ENCODE data around the gene OR5C1.
A peak's percentile ranks its signal among the peaks of the same experiment; 100 is the strongest.
"Not testable (repeated sequence)": the region's sequence is repeated elsewhere in the genome, so short reads cannot be mapped to it uniquely, and the experiment has no call there.

Gene OR5C1

GRCh38 chr9:122809261-122809660 is 20.5 kb downstream of the OR5C1 start:
- H3K4me3 ChIP-seq (ENCODE audit: low read depth, low read length); DNase-seq (ENCODE audit: low read depth): not testable (repeated sequence)

DNA sequence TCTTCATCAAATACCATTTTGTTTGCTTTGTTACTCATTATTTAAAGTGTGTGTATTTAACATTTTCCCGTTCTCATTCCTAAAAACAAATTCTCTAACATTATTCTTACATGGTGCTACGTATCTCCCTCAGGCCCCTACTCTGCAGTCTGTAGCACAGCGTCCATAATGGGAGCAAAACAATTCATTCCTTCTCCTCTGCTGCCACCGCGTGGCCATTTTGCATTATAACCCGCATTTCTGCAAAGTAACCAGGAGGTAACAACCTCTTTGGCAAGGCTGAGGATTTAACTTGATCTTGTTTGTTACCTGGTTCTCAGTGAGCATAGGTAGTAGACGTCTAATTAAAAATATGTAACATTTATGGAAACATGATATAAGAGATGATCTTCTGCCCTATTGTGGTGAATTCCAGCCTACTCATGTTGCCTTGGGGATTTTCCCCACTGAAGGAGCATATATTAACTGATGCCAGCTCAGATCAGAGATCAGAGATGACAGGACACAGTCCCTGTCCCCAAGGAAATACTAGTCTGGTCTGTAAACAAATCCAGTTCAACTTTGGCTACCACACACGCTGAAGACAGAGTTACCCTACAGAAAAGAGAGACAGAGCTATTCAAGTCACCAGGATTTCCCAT is 21.7 kb downstream of the OR5C1 start:
- H3K4me3 ChIP-seq (ENCODE audit: low read depth, low read length), result no peak overlapping the region
- DNase-seq (ENCODE audit: low read depth), result no peak

DNA sequence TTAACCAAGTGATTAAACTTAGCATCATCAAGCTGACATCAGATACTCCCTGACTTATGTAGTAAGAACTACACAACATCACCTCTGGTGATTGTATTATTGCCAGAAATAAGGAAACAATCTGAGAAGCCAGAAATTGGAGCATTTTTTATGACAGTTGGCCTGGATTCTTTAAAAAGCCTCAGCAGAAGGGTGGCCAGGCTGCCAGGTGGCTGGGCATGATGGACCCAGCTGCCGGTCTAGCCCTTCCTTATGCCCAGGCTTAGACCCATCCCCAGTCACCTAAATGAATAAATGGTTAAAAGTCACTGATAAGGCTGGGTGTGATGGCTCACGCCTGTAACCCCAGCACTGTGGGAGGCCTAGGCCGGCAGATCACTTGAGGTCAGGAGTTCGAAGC is 24.0 kb downstream of the OR5C1 start:
- H3K4me3 ChIP-seq (ENCODE audit: low read depth, low read length), result no peak overlapping the region
- DNase-seq (ENCODE audit: low read depth), result no peak

DNA sequence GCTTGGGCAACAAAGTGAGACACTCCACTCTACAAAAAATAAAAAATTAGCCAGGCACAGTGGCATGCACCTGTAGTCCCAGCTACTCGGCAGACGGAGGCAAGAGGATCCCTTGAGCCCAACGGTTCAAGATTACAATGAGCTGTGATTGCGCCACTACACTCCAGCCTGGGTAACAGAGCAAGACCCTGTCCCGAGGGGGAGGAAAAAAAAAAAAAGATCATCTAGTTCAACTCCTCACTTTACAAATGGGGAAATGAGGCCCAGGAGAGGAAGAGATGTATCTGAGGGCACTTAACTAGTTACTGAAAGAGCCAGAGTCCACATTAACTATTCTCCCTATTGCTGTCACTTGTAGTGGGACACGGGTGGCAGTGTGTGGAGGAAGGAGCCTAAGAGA is 25.8 kb downstream of the OR5C1 start:
- DNase-seq (ENCODE audit: low read depth), result no peak
- H3K4me3 ChIP-seq (ENCODE audit: low read depth, low read length), result no peak overlapping the region

DNA sequence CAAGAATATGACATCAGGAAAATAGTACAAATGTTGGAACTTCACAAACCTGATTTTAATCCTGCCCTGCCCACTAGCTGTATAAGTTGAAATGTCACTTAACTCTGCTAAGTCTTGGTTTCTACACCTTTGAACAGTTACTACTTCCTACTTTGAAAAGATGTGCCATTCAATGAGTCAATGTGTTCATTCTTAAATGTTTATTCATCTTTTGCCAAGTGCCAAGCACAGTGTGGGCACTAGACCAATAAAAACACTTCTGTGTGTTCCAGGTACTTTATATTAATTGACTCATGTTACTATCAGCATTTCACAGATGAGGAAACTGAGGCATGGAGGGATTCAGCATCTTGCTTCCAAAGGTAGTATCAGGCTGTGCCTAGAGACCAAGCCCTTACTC is 26.8 kb downstream of the OR5C1 start:
- no peak overlapping the region for H3K4me3 ChIP-seq (ENCODE audit: low read depth, low read length)
- no peak for DNase-seq (ENCODE audit: low read depth)

DNA sequence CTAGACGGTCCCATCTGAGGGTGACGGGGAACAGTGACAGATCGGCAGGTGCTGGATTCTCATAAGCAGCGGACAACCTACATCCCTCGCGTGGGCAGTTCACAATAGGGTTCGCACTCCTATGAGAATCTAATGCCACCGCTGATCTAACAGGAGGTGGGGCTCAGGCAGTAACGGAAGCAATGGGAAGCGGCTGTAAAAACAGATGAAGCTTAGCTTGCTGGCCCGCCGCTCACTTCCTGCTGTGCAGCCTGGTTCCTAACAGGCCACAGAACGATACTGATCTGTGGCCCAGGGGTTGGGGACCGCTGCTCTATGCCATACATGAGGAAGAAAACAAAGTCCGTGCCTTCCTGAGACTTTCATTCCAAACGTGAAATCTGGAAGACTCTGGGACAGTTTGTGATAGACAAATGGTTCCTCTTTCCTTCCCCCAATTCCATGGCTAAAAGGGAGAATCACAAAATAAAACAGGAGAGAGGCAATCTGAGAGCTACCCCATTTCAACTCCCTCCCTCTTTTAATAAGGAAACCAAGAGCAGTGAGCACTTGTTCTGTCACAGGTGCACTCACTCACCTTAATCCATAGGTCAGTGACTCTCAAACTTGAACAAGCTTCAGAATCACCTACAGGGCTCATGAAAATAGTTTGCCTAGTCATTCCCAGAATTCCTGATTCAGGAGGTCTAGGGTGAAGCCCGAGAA is 27.6 kb downstream of the OR5C1 start:
- no peak overlapping the region for H3K4me3 ChIP-seq (ENCODE audit: low read depth, low read length)
- no peak for DNase-seq (ENCODE audit: low read depth)

DNA sequence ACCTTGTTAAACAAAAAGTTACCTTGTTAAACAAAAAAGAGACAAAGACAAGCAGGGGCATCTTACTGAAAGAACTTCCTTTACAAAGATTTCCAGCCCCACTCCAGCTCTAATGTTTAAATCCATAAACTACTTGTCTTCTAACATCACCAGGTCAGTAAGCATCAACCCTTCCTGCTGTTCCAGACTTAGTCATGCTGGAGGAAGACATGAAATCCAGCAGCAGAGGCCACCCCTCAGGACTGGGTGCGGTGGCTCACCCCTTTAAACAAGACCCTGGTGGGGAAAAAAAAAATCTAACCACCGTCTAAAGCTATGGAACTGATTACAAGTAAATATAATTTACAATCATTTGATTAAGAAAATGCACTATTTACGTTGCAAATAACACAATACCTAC is 30.6 kb downstream of the OR5C1 start:
- no peak overlapping the region for H3K4me3 ChIP-seq (ENCODE audit: low read depth, low read length)
- no peak for DNase-seq (ENCODE audit: low read depth)

GRCh38 chr9:122819791-122820489 is 31.2 kb downstream of the OR5C1 start:
- no peak for DNase-seq (ENCODE audit: low read depth)
- no peak overlapping the region for H3K4me3 ChIP-seq (ENCODE audit: low read depth, low read length)

DNA sequence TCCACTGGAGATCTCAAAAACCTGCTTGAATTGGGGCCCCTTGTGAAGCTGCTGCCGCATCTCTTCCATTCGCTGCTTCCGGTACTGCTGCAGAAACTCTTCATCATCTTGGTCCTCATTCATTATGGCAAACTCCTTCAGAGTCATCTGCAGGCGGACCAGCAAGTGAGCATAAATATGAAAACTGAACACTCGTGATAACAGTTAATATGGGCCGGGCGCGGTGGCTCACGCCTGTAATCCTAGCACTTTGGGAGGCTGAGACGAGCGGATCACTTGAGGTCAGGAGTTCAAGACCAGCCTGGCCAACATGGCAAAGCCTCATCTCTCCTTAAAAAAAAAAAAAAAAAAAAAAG is 31.7 kb downstream of the OR5C1 start:
- no peak overlapping the region for H3K4me3 ChIP-seq (ENCODE audit: low read depth, low read length)
- no peak for DNase-seq (ENCODE audit: low read depth)

DNA sequence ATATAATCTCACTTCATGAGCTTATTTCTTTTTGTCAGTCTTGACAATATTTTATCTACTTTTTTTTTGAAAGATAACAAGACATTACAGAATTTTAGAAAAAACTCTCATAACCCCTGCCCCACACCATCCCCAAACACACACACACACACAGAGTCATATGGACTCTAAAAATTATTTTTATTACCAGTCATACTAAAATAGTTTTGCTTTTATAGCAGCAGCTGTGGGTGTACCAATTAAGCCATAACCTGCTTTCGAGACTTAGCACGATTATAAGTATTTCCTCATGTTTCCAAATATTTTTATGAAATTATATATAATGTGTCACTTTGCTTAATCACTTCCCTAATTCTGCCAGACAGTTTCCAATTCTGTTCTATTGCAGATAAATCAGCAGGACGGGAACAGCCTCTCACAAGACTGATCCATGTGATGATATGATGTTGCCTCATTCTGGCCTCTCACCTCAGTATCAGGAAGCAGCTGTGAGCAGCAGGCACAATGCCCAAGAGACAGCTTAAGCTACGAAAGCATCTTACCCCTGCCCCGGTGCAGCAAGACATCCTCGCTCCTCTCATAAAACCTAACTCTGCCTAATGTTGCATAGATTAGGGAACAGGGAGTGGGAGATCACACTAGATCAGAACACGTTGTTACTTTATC is 32.7 kb downstream of the OR5C1 start:
- DNase-seq (ENCODE audit: low read depth), result peak; percentile 61
- H3K4me3 ChIP-seq (ENCODE audit: low read depth, low read length), result no peak overlapping the region

- H3K4me3 ChIP-seq (ENCODE audit: low read depth, low read length), result no peak overlapping the region
- DNase-seq (ENCODE audit: low read depth), result no peak
These were observed 33.3 kb downstream of the OR5C1 start for GRCh38 chr9:122822056-122822455.

GRCh38 chr9:122822938-122823337 is 34.2 kb downstream of the OR5C1 start:
- no peak overlapping the region for H3K4me3 ChIP-seq (ENCODE audit: low read depth, low read length)
- no peak for DNase-seq (ENCODE audit: low read depth)

- H3K4me3 ChIP-seq (ENCODE audit: low read depth, low read length), result peak overlapping the region; percentile 97
- DNase-seq (ENCODE audit: low read depth), result no peak
These were observed 39.0 kb downstream of the OR5C1 start for GRCh38 chr9:122827761-122828093.

DNA sequence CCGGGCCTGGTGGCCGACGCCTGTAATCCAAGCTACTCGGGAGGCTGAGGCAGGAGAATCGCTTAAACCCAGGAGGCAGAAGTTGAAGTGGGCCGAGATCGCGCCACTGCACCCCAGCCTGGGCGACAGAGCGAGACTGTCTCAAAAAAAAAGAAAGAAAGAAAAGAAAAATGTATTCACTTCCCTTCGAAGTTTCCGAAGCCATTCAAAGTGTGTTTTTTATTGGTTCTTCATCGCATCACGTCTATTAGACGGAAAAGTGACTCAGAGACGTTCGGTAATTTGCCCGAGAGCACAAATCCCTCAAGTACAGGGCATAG is 40.2 kb downstream of the OR5C1 start:
- DNase-seq (ENCODE audit: low read depth), result not testable (repeated sequence)
- H3K4me3 ChIP-seq (ENCODE audit: low read depth, low read length), result peak overlapping the region; percentile 97

DNA sequence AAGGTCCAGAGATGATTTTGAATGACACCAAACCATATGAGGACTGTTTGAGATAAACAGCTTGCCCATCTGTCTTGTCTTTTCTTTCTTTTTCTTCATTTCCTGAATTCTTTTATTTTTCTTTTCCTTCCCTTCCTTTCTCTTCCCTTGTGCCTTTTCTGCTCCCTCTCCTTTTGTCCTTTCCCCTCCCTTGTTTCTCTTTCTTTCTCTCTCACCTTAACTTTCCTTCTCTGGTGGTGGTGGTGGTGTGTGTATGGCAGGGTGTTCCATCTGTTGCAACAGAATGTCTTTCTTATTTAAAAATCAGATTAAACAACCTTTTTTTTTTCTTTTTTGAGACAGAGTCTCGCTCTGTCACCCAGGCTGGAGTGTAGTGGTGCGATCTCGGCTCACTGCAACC is 43.5 kb downstream of the OR5C1 start:
- DNase-seq (ENCODE audit: low read depth), result no peak
- H3K4me3 ChIP-seq (ENCODE audit: low read depth, low read length), result no peak overlapping the region

DNA sequence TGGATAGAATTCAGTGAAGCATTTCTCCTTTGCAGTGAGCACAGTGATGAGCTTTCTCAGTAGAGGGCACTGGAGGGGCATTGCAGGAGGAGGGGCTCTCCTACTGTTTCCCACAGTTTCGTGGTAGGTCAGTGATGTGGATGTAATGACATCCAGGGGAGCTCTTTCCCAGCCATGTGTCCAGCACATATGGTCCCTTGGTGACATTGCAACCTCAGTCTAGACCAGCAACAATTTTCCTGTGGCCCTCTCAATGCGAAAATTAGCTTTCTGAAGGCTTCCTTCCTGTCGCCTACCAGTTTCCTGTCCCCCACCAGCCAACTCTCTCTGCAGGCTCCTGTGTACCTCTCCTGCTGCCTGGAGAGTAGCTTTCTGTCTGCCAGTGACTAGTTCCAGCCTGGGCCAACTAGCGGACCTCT is 46.6 kb downstream of the OR5C1 start:
- DNase-seq (ENCODE audit: low read depth), result no peak
- no peak overlapping the region for H3K4me3 ChIP-seq (ENCODE audit: low read depth, low read length)

DNA sequence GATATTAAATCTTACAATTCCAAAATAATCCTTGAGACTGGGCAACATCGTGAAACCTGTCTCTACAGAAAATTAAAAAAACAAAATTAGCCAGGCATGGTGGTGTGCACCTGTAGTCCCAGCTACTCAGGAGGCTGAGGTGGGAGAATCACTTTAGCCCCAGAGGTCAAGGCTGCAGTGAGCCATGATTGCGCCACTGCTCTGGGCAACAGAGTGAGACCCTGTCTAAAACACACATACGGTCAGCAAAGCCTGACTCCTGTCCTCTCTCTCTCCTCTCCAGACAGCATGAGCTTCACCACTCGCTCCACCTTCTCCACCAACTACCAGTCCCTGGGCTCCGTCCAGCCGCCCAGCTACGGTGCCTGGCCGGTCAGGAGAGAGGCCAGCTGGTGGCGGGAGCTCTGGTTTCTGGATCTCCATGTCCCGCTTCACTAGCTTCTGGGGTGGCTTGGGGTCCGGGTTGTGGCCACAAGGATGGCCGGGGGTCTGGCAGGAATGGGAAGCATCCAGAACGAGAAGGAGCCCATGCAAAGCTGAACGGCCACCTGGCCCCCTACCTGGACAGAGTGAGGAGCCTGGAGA is 48.6 kb downstream of the OR5C1 start:
- DNase-seq (ENCODE audit: low read depth), result no peak
- no peak overlapping the region for H3K4me3 ChIP-seq (ENCODE audit: low read depth, low read length)

DNA sequence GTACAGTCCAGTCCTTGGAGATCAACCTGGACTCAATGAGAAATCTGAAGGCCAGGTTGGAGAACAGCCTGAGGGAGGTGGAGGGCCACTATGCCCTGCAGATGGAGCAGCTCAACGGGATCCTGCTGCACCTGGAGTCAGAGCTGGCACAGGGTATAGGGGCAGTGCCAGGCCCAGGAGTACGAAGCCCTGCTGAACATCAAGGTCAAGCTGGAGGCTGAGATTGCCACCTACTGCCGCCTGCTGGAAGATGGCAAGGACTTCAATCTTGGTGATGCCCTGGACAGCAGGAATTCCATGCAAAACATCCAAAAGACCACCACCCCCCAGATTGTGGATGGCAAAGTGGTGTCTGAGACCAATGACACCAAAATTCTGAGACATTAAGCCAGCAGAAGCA is 49.7 kb downstream of the OR5C1 start:
- H3K4me3 ChIP-seq (ENCODE audit: low read depth, low read length); DNase-seq (ENCODE audit: low read depth): not testable (repeated sequence)
